ENCODE results near the gene PCDH9.

The PCDH9 gene

GRCh38 chr13:67048821-67049150 lies 181.3 kb downstream of the PCDH9 start:
- Mint-ChIP-seq H3K27me3 (no peaks in the 10 kb centered on the region), H3K36me3 (ENCODE audit: low read depth) (no peaks in the 10 kb centered on the region), H3K4me1 (peaks cover 5% of the 10 kb centered on the region), H3K4me3 (no peak overlapping the region), H3K9me3 (no peaks in the 10 kb centered on the region), H3K27ac (no peak overlapping the region)
- ATAC-seq (no peak), DNase-seq (no peak)

- H3K27me3 Mint-ChIP-seq: no peaks in the 10 kb centered on the region
- ATAC-seq (no peak), DNase-seq (no peak)
- H3K4me3 Mint-ChIP-seq: no peak overlapping the region
- no peak overlapping the region for H3K27ac Mint-ChIP-seq
- no peaks in the 10 kb centered on the region for H3K36me3 Mint-ChIP-seq (ENCODE audit: low read depth)
- peaks cover 5% of the 10 kb centered on the region for H3K4me1 Mint-ChIP-seq
- H3K9me3 Mint-ChIP-seq: no peaks in the 10 kb centered on the region
These were observed 181.9 kb downstream of the PCDH9 start for GRCh38 chr13:67048084-67048820.

GRCh38 chr13:67045357-67045756 lies 184.8 kb downstream of the PCDH9 start:
- ATAC-seq: no peak
- no peaks in the 10 kb centered on the region for H3K27me3 Mint-ChIP-seq
- H3K36me3 Mint-ChIP-seq (ENCODE audit: low read depth): no peaks in the 10 kb centered on the region
- no peak overlapping the region for H3K4me3 Mint-ChIP-seq
- no peak overlapping the region for H3K27ac Mint-ChIP-seq
- peaks cover 5% of the 10 kb centered on the region for H3K4me1 Mint-ChIP-seq
- no peak for DNase-seq
- no peaks in the 10 kb centered on the region for H3K9me3 Mint-ChIP-seq

DNA sequence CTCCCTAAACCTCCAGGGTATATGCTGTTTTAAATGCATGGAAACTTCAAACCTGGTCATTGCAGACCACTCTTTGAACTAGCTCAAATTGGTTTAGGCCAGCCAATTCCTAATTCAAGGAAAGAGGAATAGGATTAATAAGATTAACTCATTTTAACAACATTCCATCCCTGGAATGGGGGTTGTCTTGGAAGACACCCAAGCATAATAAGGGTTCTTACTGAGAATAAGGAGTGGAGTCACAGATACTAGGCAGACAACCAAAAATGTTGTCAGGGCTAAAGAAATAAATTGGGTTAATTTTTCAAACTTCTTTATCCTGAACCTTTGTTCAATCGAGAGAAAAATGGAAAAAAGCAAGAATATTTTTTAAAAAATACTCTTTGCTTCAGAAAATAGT lies 186.2 kb downstream of the PCDH9 start:
- DNase-seq: no peak
- no peak overlapping the region for H3K4me3 Mint-ChIP-seq
- H3K4me1 Mint-ChIP-seq: peaks cover 5% of the 10 kb centered on the region
- H3K9me3 Mint-ChIP-seq: no peaks in the 10 kb centered on the region
- no peak for ATAC-seq
- no peaks in the 10 kb centered on the region for H3K27me3 Mint-ChIP-seq
- H3K27ac Mint-ChIP-seq: no peak overlapping the region
- H3K36me3 Mint-ChIP-seq (ENCODE audit: low read depth): no peaks in the 10 kb centered on the region

DNA sequence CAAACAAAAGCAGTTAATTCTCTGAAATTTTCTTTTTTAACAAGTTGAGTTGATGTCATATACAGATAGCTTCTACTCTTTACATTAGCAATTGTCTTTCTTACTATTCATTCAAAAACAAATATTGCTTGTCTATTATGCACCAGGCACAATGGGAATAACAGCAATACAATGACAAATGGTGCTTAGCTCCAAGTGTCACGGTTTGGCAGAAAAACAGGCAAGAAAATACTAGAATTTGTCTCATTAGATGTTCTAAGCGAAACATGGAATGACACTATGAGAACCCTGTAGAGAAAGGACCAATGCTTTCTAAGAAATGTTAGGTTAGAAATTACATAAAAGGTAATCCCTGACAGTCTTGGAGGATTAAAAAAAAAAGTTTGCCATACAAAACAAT lies 187.6 kb downstream of the PCDH9 start:
- no peak overlapping the region for H3K4me3 Mint-ChIP-seq
- DNase-seq (no peak), ATAC-seq (no peak)
- H3K27ac Mint-ChIP-seq: no peak overlapping the region
- H3K4me1 Mint-ChIP-seq: no peaks in the 10 kb centered on the region
- no peaks in the 10 kb centered on the region for H3K27me3 Mint-ChIP-seq
- H3K9me3 Mint-ChIP-seq: no peaks in the 10 kb centered on the region
- no peaks in the 10 kb centered on the region for H3K36me3 Mint-ChIP-seq (ENCODE audit: low read depth)

- Mint-ChIP-seq H3K27ac (no peak overlapping the region), H3K27me3 (no peaks in the 10 kb centered on the region), H3K36me3 (ENCODE audit: low read depth) (no peaks in the 10 kb centered on the region), H3K4me3 (no peak overlapping the region), H3K4me1 (peaks cover 3% of the 10 kb centered on the region), H3K9me3 (no peaks in the 10 kb centered on the region)
- DNase-seq (no peak), ATAC-seq (no peak)
These were observed 193.3 kb downstream of the PCDH9 start for GRCh38 chr13:67036699-67037457.

DNA sequence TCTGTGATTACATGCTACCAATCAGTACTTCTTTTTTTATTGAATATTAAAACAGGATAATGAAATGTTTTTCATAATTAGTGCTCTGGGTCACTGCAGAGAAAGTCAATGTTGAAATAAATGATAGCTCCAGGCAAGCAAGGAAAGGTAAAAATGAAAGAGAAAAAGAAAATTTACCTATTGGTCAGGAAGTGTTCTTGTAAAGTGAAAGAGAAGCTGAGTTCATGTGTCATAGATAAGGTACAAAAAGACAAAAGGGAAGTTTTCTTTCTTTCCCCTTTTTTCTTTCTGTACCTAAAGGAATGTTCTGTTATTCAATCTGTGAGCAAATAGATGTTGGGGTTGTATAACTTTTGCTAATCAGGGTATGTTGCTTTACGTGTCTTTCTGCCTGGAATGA lies 197.0 kb downstream of the PCDH9 start:
- peaks cover 3% of the 10 kb centered on the region for H3K4me1 Mint-ChIP-seq
- H3K27me3 Mint-ChIP-seq: no peaks in the 10 kb centered on the region
- H3K4me3 Mint-ChIP-seq: no peak overlapping the region
- DNase-seq: no peak
- no peaks in the 10 kb centered on the region for H3K9me3 Mint-ChIP-seq
- ATAC-seq: no peak
- no peak overlapping the region for H3K27ac Mint-ChIP-seq
- no peaks in the 10 kb centered on the region for H3K36me3 Mint-ChIP-seq (ENCODE audit: low read depth)

- Mint-ChIP-seq H3K4me1 (peaks cover 11% of the 10 kb centered on the region), H3K4me3 (no peak overlapping the region), H3K9me3 (no peaks in the 10 kb centered on the region), H3K27ac (no peak overlapping the region), H3K27me3 (peaks cover 2% of the 10 kb centered on the region), H3K36me3 (ENCODE audit: low read depth) (no peaks in the 10 kb centered on the region)
- DNase-seq (no peak), ATAC-seq (no peak)
These were observed 206.8 kb downstream of the PCDH9 start for GRCh38 chr13:67023130-67023876.

GRCh38 chr13:67018775-67019174 lies 211.4 kb downstream of the PCDH9 start:
- H3K9me3 Mint-ChIP-seq: peaks cover 5% of the 10 kb centered on the region
- peaks cover 2% of the 10 kb centered on the region for H3K27me3 Mint-ChIP-seq
- H3K4me3 Mint-ChIP-seq: no peak overlapping the region
- no peaks in the 10 kb centered on the region for H3K36me3 Mint-ChIP-seq (ENCODE audit: low read depth)
- DNase-seq: no peak
- H3K4me1 Mint-ChIP-seq: peaks cover 11% of the 10 kb centered on the region
- ATAC-seq: no peak
- no peak overlapping the region for H3K27ac Mint-ChIP-seq

DNA sequence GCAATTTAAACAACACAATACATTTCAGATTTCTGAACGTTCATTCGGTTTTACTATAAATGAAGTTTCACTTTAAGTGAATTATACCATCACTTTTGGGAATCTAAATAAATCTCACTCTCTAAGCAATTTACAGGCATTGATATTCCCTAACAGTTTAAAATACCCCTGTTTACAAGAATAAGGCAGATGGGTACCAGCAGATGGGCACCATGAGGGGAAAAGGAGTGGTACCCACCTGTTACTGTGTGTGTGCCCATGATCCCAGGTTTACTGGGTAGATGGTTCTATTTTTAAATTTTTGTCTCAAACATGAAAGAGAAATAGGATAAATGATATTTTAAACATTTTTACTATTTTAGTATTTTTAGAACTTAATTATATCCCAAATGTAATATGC lies 212.9 kb downstream of the PCDH9 start:
- Mint-ChIP-seq H3K27me3 (no peaks in the 10 kb centered on the region), H3K4me3 (no peak overlapping the region), H3K36me3 (ENCODE audit: low read depth) (no peaks in the 10 kb centered on the region), H3K9me3 (peaks cover 8% of the 10 kb centered on the region), H3K4me1 (peaks cover 2% of the 10 kb centered on the region), H3K27ac (no peak overlapping the region)
- ATAC-seq (no peak), DNase-seq (no peak)

DNA sequence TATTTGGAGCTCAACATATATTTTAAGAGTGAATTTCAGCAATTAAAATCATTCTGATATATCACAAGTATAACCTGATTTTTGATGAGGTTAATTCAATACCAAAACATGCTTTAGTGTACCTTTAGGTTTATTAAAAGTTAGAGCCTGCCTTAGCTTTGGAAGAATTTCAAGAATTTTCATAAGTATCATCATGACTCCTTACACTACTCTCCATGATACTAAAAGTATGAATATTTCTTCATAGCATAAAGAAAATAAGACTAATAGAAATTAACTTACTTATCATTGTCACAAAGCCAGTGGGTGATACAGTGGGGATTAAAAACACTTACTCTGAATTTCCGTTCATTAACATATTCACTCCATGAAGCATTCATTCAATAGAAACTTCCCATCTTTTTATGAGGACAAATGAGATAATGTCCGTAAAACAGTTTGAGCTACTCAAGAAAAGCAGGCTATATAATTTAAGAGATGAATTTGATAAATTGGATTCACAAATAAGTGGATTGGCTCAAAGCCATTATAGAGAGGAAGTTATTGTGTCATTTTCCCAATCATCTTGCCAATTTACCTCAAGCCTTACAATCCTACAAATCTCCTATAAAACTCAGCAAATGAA lies 214.0 kb downstream of the PCDH9 start:
- Mint-ChIP-seq H3K27ac (no peak overlapping the region), H3K4me1 (peaks cover 2% of the 10 kb centered on the region), H3K36me3 (ENCODE audit: low read depth) (no peaks in the 10 kb centered on the region), H3K27me3 (no peaks in the 10 kb centered on the region), H3K9me3 (peaks cover 8% of the 10 kb centered on the region), H3K4me3 (no peak overlapping the region)
- no peak for DNase-seq
- ATAC-seq: no peak

DNA sequence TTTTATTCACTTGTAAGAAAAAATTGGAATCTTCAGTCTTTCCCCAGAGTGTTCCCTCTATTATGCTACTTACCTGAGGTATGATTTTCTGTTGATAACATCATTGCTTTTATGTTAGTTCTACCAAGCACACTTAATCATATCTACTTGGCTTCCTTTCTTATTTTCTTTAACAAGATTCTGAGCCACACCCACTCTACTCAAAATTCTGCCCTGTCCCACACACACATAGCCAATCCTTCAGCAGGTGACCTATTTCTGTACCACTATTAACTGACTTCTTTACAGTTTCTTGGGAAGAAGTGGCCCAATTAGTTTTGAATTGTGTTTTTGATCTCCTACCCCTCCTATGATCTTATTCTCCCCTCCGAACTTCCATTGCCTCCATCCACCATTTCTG lies 215.7 kb downstream of the PCDH9 start:
- Mint-ChIP-seq H3K36me3 (ENCODE audit: low read depth) (no peaks in the 10 kb centered on the region), H3K27ac (no peak overlapping the region), H3K9me3 (peaks cover 8% of the 10 kb centered on the region), H3K4me3 (no peak overlapping the region), H3K27me3 (no peaks in the 10 kb centered on the region), H3K4me1 (peaks cover 2% of the 10 kb centered on the region)
- ATAC-seq (no peak), DNase-seq (no peak)

DNA sequence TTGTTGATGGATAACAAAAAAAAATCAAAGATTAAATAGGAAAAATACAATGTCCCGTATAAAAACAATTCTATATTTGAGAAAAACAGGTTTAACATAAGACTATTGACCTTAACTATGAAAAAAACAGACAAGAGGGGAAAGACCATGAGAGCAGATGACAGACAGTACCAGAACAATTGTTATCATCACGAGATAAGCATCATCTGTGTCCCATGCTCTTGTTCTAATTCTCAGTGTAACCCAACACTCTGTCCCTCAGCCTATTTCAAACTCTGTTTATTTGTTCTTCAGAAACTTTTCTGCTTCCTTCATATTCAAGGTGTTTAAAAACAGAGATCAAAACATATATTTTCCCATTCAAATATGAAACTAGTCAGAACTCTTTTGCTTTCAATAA lies 216.4 kb downstream of the PCDH9 start:
- no peaks in the 10 kb centered on the region for H3K27me3 Mint-ChIP-seq
- H3K4me3 Mint-ChIP-seq: no peak overlapping the region
- H3K4me1 Mint-ChIP-seq: no peaks in the 10 kb centered on the region
- H3K27ac Mint-ChIP-seq: no peak overlapping the region
- peaks cover 8% of the 10 kb centered on the region for H3K9me3 Mint-ChIP-seq
- ATAC-seq (no peak), DNase-seq (no peak)
- H3K36me3 Mint-ChIP-seq (ENCODE audit: low read depth): no peaks in the 10 kb centered on the region

GRCh38 chr13:67008075-67008668 lies 222.0 kb downstream of the PCDH9 start:
- no peaks in the 10 kb centered on the region for H3K27me3 Mint-ChIP-seq
- DNase-seq (no peak), ATAC-seq (no peak)
- H3K9me3 Mint-ChIP-seq: peaks cover 3% of the 10 kb centered on the region
- H3K36me3 Mint-ChIP-seq (ENCODE audit: low read depth): no peaks in the 10 kb centered on the region
- no peak overlapping the region for H3K27ac Mint-ChIP-seq
- no peak overlapping the region for H3K4me3 Mint-ChIP-seq
- no peaks in the 10 kb centered on the region for H3K4me1 Mint-ChIP-seq

Measured in activated naive CD8-positive, alpha-beta T cell treated with anti-CD3 and anti-CD28 coated beads, Interleukin-2, amount 50 U/mL, for 24 hours (primary cell).